HG02571 (cell line): ENCODE data around the gene LEMD2.

Experiments used
- ATAC-seq: cut with Tn5 transposase; IDR thresholded peaks from one replicate; pipeline ENCODE4 v1.9.1; 2021; ENCODE audit warnings: mild to moderate bottlenecking, moderate library complexity; ENCODE audit not compliant: unreplicated experiment

The LEMD2 gene

GRCh38 chr6:33777398-33778388, 11.2 kb downstream of the LEMD2 start:
- ATAC-seq, result no peak

- ATAC-seq, result no peak
Observed at GRCh38 chr6:33776764-33777163, 12.2 kb downstream of the LEMD2 start.

- ATAC-seq, result no peak
Observed at GRCh38 chr6:33776186-33776585, 12.7 kb downstream of the LEMD2 start.

GRCh38 chr6:33774774-33775173, 14.2 kb downstream of the LEMD2 start:
- no peak for ATAC-seq

GRCh38 chr6:33772902-33773472, 15.9 kb downstream of the LEMD2 start:
- no peak for ATAC-seq

GRCh38 chr6:33772082-33772830, 16.7 kb downstream of the LEMD2 start:
- no peak for ATAC-seq

GRCh38 chr6:33771146-33772081, 17.5 kb downstream of the LEMD2 start:
- ATAC-seq, result no peak

GRCh38 chr6:33770833-33771145, 18.1 kb downstream of the LEMD2 start:
- no peak for ATAC-seq

- ATAC-seq, result no peak
Observed at GRCh38 chr6:33770124-33770832, 18.7 kb downstream of the LEMD2 start.

- no peak for ATAC-seq
Observed at GRCh38 chr6:33769248-33769821, 19.6 kb downstream of the LEMD2 start.

GRCh38 chr6:33768644-33769120, 20.2 kb downstream of the LEMD2 start:
- ATAC-seq, result no peak

GRCh38 chr6:33766921-33767907, 21.7 kb downstream of the LEMD2 start:
- ATAC-seq, result no peak

GRCh38 chr6:33765368-33765767, 23.6 kb downstream of the LEMD2 start:
- ATAC-seq, result no peak

- no peak for ATAC-seq
Observed at GRCh38 chr6:33764036-33764435, 24.9 kb downstream of the LEMD2 start.

GRCh38 chr6:33763483-33763882, 25.4 kb downstream of the LEMD2 start:
- ATAC-seq, result no peak

- no peak for ATAC-seq
Observed at GRCh38 chr6:33762713-33763112, 26.2 kb downstream of the LEMD2 start.

- no peak for ATAC-seq
Observed at GRCh38 chr6:33761922-33762629, 26.9 kb downstream of the LEMD2 start.

- no peak for ATAC-seq
Observed at GRCh38 chr6:33761581-33761921, 27.4 kb downstream of the LEMD2 start.
